ENCODE results near the gene WDR33.

DNA sequence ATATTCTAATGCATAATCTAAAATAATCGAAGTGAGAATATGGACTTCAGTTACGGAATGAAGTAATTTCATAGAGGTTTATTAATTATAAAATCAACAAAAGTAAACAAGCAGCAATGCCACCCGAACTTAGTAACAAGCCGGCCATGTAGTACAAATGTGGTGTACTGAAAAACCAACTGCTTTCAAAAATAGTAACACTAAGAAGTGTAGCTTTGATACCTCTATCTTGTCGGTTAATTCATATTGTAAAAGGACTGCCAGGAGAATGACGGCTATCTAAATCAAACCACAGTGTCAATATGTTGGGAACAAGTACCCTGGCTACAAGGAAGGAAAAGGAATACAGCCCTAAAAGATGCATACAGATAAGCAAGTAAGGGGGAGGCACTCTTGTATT is 48.5 kb downstream of the WDR33 start:
- no peak for TF ChIP-seq POLR2A (IDR thresholded peaks at IDR 0.05)
- TF ChIP-seq, protein P1, sequence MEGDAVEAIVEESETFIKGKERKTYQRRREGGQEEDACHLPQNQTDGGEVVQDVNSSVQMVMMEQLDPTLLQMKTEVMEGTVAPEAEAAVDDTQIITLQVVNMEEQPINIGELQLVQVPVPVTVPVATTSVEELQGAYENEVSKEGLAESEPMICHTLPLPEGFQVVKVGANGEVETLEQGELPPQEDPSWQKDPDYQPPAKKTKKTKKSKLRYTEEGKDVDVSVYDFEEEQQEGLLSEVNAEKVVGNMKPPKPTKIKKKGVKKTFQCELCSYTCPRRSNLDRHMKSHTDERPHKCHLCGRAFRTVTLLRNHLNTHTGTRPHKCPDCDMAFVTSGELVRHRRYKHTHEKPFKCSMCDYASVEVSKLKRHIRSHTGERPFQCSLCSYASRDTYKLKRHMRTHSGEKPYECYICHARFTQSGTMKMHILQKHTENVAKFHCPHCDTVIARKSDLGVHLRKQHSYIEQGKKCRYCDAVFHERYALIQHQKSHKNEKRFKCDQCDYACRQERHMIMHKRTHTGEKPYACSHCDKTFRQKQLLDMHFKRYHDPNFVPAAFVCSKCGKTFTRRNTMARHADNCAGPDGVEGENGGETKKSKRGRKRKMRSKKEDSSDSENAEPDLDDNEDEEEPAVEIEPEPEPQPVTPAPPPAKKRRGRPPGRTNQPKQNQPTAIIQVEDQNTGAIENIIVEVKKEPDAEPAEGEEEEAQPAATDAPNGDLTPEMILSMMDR (IDR thresholded peaks at IDR 0.05): no peak
